NCI-H748 (cell line): ENCODE data around the gene THBS2.

ENCODE experiments used
- DNase-seq: peaks from one replicate; lab custom pipeline; 2025; ENCODE audit not compliant: unreplicated experiment; lab: John Stamatoyannopoulos, UW

Gene THBS2

GRCh38 chr6:169168706-169169105 is 84.9 kb downstream of the THBS2 start:
- DNase-seq, result no peak

DNA sequence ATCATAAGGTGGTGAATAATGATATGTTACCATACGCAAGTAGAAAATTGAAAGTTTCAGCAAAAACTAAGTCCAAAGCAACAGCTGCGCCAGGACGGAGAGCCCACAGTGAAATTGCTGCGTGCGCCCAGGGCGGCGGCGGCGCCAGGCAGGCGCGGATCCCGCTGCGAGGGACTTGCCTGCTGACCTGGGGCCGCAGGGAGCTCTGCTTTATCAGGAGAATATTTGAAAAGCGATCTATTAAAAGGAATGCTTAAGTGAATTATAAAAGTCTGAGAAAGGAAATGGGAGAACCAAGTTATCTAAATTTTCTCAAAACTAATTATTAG is 85.4 kb downstream of the THBS2 start:
- no peak for DNase-seq

GRCh38 chr6:169167581-169168301 is 85.9 kb downstream of the THBS2 start:
- DNase-seq, result no peak

GRCh38 chr6:169166896-169167580 is 86.6 kb downstream of the THBS2 start:
- DNase-seq, result no peak
